Peyer's patch (tissue), 4 donors: Measurements from ENCODE around the gene FRMD7.
A peak's percentile ranks its signal among the peaks of the same experiment; 100 is the strongest.

Experiments
- POLR2A ChIP-seq, 2 donors: fragments of 450-650 bp; IDR thresholded peaks; one replicate each; pipeline ENCODE4 v1.5.1; 2017; ENCODE audit warnings: antibody characterized with exemption in 2 of 2, mild to moderate bottlenecking in 2 of 2, moderate library complexity in 2 of 2
- TF ChIP-seq, protein P1 (sequence below), 6 experiments: fragments of 450-650 bp in 4 of 6; fragments of 200-600 bp in 2 of 6; sonication (generic) in 1 of 6; IDR thresholded peaks; one replicate each; pipeline ENCODE4 v1.5.1; 2017 to 2019; ENCODE audit warnings: antibody characterized with exemption in 6 of 6, mild to moderate bottlenecking in 3 of 6, moderate library complexity in 1 of 6

DNA sequence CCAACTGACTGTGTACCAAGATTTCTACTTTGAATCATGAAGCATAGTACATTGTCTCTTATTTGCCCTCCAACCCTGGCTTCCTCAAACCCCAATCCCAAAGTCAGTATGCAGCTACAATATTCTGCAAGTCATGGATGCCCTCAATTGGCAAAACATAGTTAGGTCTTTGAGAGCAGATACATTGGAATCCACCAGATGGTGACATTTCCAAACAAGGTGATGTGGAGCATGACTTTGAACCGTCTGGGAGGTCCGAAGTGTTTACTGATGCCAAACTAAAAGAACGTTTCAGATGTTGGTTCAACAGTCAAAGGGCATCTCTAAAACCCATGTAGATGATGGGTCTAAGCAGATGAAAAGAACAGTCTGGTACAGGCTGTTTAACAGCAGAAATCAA is 43.7 kb upstream of the FRMD7 start:
- TF ChIP-seq, protein P1, sequence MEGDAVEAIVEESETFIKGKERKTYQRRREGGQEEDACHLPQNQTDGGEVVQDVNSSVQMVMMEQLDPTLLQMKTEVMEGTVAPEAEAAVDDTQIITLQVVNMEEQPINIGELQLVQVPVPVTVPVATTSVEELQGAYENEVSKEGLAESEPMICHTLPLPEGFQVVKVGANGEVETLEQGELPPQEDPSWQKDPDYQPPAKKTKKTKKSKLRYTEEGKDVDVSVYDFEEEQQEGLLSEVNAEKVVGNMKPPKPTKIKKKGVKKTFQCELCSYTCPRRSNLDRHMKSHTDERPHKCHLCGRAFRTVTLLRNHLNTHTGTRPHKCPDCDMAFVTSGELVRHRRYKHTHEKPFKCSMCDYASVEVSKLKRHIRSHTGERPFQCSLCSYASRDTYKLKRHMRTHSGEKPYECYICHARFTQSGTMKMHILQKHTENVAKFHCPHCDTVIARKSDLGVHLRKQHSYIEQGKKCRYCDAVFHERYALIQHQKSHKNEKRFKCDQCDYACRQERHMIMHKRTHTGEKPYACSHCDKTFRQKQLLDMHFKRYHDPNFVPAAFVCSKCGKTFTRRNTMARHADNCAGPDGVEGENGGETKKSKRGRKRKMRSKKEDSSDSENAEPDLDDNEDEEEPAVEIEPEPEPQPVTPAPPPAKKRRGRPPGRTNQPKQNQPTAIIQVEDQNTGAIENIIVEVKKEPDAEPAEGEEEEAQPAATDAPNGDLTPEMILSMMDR (IDR thresholded peaks at IDR 0.05): peak in 3 of 6 experiments; percentile 19 to 43 (median 39)
- TF ChIP-seq POLR2A (IDR thresholded peaks at IDR 0.05): no peak
